ENCODE data around the gene PRPF31.

The PRPF31 gene

GRCh38 chr19:54109651-54110050 is 5.9 kb upstream of the PRPF31 start:
- no peak for DNase-seq

GRCh38 chr19:54114340-54115108 is 1.0 kb upstream of the PRPF31 start:
- DNase-seq = peak; percentile 64

GRCh38 chr19:54121259-54121658 is 5.7 kb downstream of the PRPF31 start:
- no peak for DNase-seq

GRCh38 chr19:54123682-54124081 is 8.1 kb downstream of the PRPF31 start:
- DNase-seq = no peak

GRCh38 chr19:54124393-54124792 is 8.8 kb downstream of the PRPF31 start:
- no peak for DNase-seq

- DNase-seq = no peak
These were observed 10.2 kb downstream of the PRPF31 start for GRCh38 chr19:54125713-54126112.

GRCh38 chr19:54127688-54128440 is 12.3 kb downstream of the PRPF31 start:
- DNase-seq = no peak

GRCh38 chr19:54128441-54128725 is 12.8 kb downstream of the PRPF31 start:
- no peak for DNase-seq

GRCh38 chr19:54128796-54129616 is 13.5 kb downstream of the PRPF31 start:
- no peak for DNase-seq

- no peak for DNase-seq
These were observed 14.1 kb downstream of the PRPF31 start for GRCh38 chr19:54129617-54129996.

- no peak for DNase-seq
These were observed 17.9 kb downstream of the PRPF31 start for GRCh38 chr19:54133312-54133956.

GRCh38 chr19:54133957-54134590 is 18.5 kb downstream of the PRPF31 start:
- no peak for DNase-seq

- DNase-seq = no peak
These were observed 20.7 kb downstream of the PRPF31 start for GRCh38 chr19:54136086-54136863.

- peak; percentile 99 for DNase-seq
These were observed 21.5 kb downstream of the PRPF31 start for GRCh38 chr19:54136864-54137698.

GRCh38 chr19:54137699-54138488 is 22.3 kb downstream of the PRPF31 start, which contains the start of gene CNOT3:
Gene CNOT3 (plus strand): TSS chr19:54137762. CDS start chr19:54142979, 5,217 bp downstream.
- peak; percentile 52 for DNase-seq

- peak; percentile 52 for DNase-seq
These were observed 23.1 kb downstream of the PRPF31 start for GRCh38 chr19:54138489-54139256.

GRCh38 chr19:54141356-54141755 is 25.8 kb downstream of the PRPF31 start:
- DNase-seq = no peak

- no peak for DNase-seq
These were observed 26.7 kb downstream of the PRPF31 start for GRCh38 chr19:54142166-54142780.
